ENCODE measurements around the gene SAFB2.

GRCh38 chr19:5585461-5586299 lies 36.9 kb downstream of the SAFB2 start:
- TF ChIP-seq CTCF (IDR thresholded peaks at IDR 0.05) (no peak), POLR2AphosphoS5 (IDR thresholded peaks at IDR 0.05) (no peak), POLR2A (IDR thresholded peaks at IDR 0.05) (no peak)

All from stomach (tissue), 4 donors.